HEK293 (cell line): Measurements from ENCODE around the gene CCDC57.

Experiments used
- CTCF ChIA-PET: fragments of 350-600 bp; formaldehyde crosslinking; extraction: SDS; loops from one replicate; lab custom pipeline; 2021; ENCODE audit warnings: antibody characterized with exemption; lab: Yijun Ruan, JAX
- POLR2A ChIA-PET: fragments of 300-600 bp; formaldehyde crosslinking; extraction: SDS; loops from one replicate; lab custom pipeline; 2020; ENCODE audit warnings: antibody characterized with exemption, inconsistent platforms; lab: Yijun Ruan, JAX
- H3K27ac ChIP-seq: fragments of 200-500 bp; sonication (Bioruptor generic); 2 replicates; pipeline ENCODE4 v1.5.1; 2014; ENCODE audit warnings: low read depth, low read length, control low read depth, inconsistent platforms; ENCODE audit errors: extremely low read depth
- H3K36me3 ChIP-seq, 2 experiments: fragments of 200-500 bp in 1 of 2; sonication (Bioruptor generic) in 1 of 2; 1 replicate in 1 of 2; 2 replicates in 1 of 2; pipeline ENCODE4 v1.5.1; 2014 to 2017; ENCODE audit warnings: inconsistent platforms in 2 of 2, low read length in 2 of 2; ENCODE audit not compliant: control insufficient read depth in 2 of 2, insufficient read depth in 1 of 2
- H3K4me1 ChIP-seq: fragments of 200-500 bp; sonication (Bioruptor generic); 2 replicates; pipeline ENCODE4 v1.5.1; 2014; ENCODE audit warnings: mild to moderate bottlenecking, low read length, inconsistent platforms; ENCODE audit not compliant: control insufficient read depth, insufficient read depth
- H3K4me3 ChIP-seq: 2 replicates; pipeline ENCODE4 v1.5.1; 2011; ENCODE audit warnings: low read depth, mild to moderate bottlenecking, control low read depth, low read length, moderate library complexity
- H3K9me3 ChIP-seq: fragments of 200-500 bp; sonication (Bioruptor generic); 2 replicates; pipeline ENCODE4 v1.5.1; 2014; ENCODE audit warnings: low read depth, low read length, inconsistent platforms; ENCODE audit not compliant: control insufficient read depth, insufficient read depth
- GLI4 ChIP-seq: fragments of 450-650 bp; formaldehyde crosslinking; IDR thresholded peaks from 2 replicates; pipeline ENCODE4 v1.5.1; 2016; ENCODE audit warnings: missing biosample characterization, missing genetic modification characterization
- HIC1 ChIP-seq: fragments of 450-650 bp; formaldehyde crosslinking; IDR thresholded peaks from 2 replicates; pipeline ENCODE4 v1.5.1; 2016; ENCODE audit warnings: missing biosample characterization, missing genetic modification characterization
- PRDM10 ChIP-seq: fragments of 450-650 bp; formaldehyde crosslinking; IDR thresholded peaks from 2 replicates; pipeline ENCODE4 v1.5.1; 2016; ENCODE audit warnings: missing biosample characterization, missing genetic modification characterization
- TRIM28 ChIP-seq: IDR thresholded peaks from 2 replicates; pipeline ENCODE4 v1.6.1; 2011; ENCODE audit warnings: low read length, control low read depth, borderline replicate concordance
- ZBTB17 ChIP-seq: fragments of 450-650 bp; formaldehyde crosslinking; IDR thresholded peaks from 2 replicates; pipeline ENCODE4 v1.5.1; 2016; ENCODE audit warnings: missing biosample characterization, missing genetic modification characterization
- ZFHX2 ChIP-seq: fragments of 450-650 bp; formaldehyde crosslinking; conservative IDR thresholded peaks from 2 replicates; pipeline ENCODE4 v1.5.1; 2016; ENCODE audit warnings: missing biosample characterization, missing genetic modification characterization
- ZNF132 ChIP-seq: fragments of 450-650 bp; formaldehyde crosslinking; IDR thresholded peaks from 2 replicates; pipeline ENCODE4 v1.5.1; 2017; ENCODE audit warnings: missing biosample characterization, missing genetic modification characterization, borderline replicate concordance
- ZNF169 ChIP-seq: fragments of 450-650 bp; formaldehyde crosslinking; IDR thresholded peaks from 2 replicates; pipeline ENCODE4 v1.5.1; 2016; ENCODE audit warnings: missing biosample characterization, missing genetic modification characterization
- ZNF23 ChIP-seq: fragments of 450-650 bp; formaldehyde crosslinking; IDR thresholded peaks from 2 replicates; pipeline ENCODE4 v1.5.1; 2016; ENCODE audit warnings: missing biosample characterization, missing genetic modification characterization, borderline replicate concordance
- ZNF37A ChIP-seq: fragments of 450-650 bp; IDR thresholded peaks from 2 replicates; pipeline ENCODE4 v1.5.1; 2018; ENCODE audit warnings: missing biosample characterization, missing genetic modification characterization
- ZNF426 ChIP-seq: fragments of 450-650 bp; formaldehyde crosslinking; IDR thresholded peaks from 2 replicates; pipeline ENCODE4 v1.5.1; 2017; ENCODE audit warnings: missing biosample characterization, missing genetic modification characterization, mild to moderate bottlenecking, inconsistent platforms, moderate library complexity
- ZNF449 ChIP-seq: fragments of 450-650 bp; formaldehyde crosslinking; IDR thresholded peaks from 2 replicates; pipeline ENCODE4 v1.5.1; 2017; ENCODE audit warnings: missing biosample characterization, mild to moderate bottlenecking, missing genetic modification characterization, moderate library complexity
- ZNF513 ChIP-seq: fragments of 450-650 bp; IDR thresholded peaks from 2 replicates; pipeline ENCODE4 v1.5.1; 2018; ENCODE audit warnings: missing biosample characterization, missing genetic modification characterization
- ZNF549 ChIP-seq: fragments of 450-650 bp; IDR thresholded peaks from 2 replicates; pipeline ENCODE4 v1.5.1; 2018; ENCODE audit warnings: missing biosample characterization, missing genetic modification characterization, mild to moderate bottlenecking, inconsistent platforms, moderate library complexity
- ZNF704 ChIP-seq: fragments of 450-650 bp; formaldehyde crosslinking; IDR thresholded peaks from 2 replicates; pipeline ENCODE4 v1.5.1; 2016; ENCODE audit warnings: missing biosample characterization, missing genetic modification characterization
- ZXDB ChIP-seq: fragments of 450-650 bp; formaldehyde crosslinking; IDR thresholded peaks from 2 replicates; pipeline ENCODE4 v1.5.1; 2016; ENCODE audit warnings: missing biosample characterization, missing genetic modification characterization

The CCDC57 gene

GRCh38 chr17:82239926-82240505 is 27.4 kb upstream of the CCDC57 start:
- H3K4me1 ChIP-seq = peaks cover 15% of the 10 kb centered on the region
- H3K4me3 ChIP-seq = no peak overlapping the region
- no peak for TF ChIP-seq GLI4
- TF ChIP-seq ZBTB17 (tag by site-specific recombination) = no peak
- no peak for TF ChIP-seq ZNF169 (tag by site-specific recombination)
- no peak for TF ChIP-seq TRIM28
- peak; percentile 16; the same call in 1 of the 2 replicates for TF ChIP-seq HIC1 (tag by site-specific recombination)
- no peak for TF ChIP-seq ZNF37A (tag by site-specific recombination)
- no peak for TF ChIP-seq ZXDB
- no peak for TF ChIP-seq ZNF704 (tag by site-specific recombination)
- no peaks in the 10 kb centered on the region for H3K9me3 ChIP-seq
- H3K27ac ChIP-seq = peak overlapping the region; percentile 34; the same call in 1 of the 2 replicates
- H3K36me3 ChIP-seq = peaks cover 9 to 56% of the 10 kb centered on the region in 2 experiments; a peak in 2 of 3 replicates
- ChIA-PET CTCF (interaction anchor here (0.6 to 2.1 kb wide), 4 partner anchors 81 to 209 kb away, joined by 3 to 10 read pairs (median 4); no protein-coding TSS in a partner anchor), POLR2A (interaction anchor here (1.0 kb wide), 1 partner anchor 28 kb away, joined by 4 read pairs; no protein-coding TSS in a partner anchor)

GRCh38 chr17:82239401-82239925 is 26.8 kb upstream of the CCDC57 start:
- peak; percentile 31; the same call in 1 of the 2 replicates for TF ChIP-seq ZFHX2 (tag by site-specific recombination)
- no peak for TF ChIP-seq ZNF513 (tag by site-specific recombination)
- H3K27ac ChIP-seq = peak overlapping the region; percentile 50; the same call in 1 of the 2 replicates
- CTCF ChIA-PET = interaction anchor here (1.1 to 2.4 kb wide), 3 partner anchors 34 to 209 kb away, joined by 5 to 10 read pairs (median 10); no protein-coding TSS in a partner anchor
- no peak overlapping the region for H3K4me3 ChIP-seq
- peaks cover 15% of the 10 kb centered on the region for H3K4me1 ChIP-seq
- H3K36me3 ChIP-seq = peaks cover 4 to 51% of the 10 kb centered on the region in 2 experiments; a peak in 2 of 3 replicates
- H3K9me3 ChIP-seq = no peaks in the 10 kb centered on the region
- POLR2A ChIA-PET = interaction anchor here (1.0 to 2.4 kb wide), 3 partner anchors 28 to 53 kb away, joined by 3 to 9 read pairs (median 4); no protein-coding TSS in a partner anchor

GRCh38 chr17:82238472-82239201 is 26.0 kb upstream of the CCDC57 start:
- H3K36me3 ChIP-seq = peaks cover 0 to 42% of the 10 kb centered on the region in 2 experiments; a peak in 1 of 3 replicates
- H3K4me1 ChIP-seq = peaks cover 15% of the 10 kb centered on the region
- ChIA-PET POLR2A (interaction anchor here (1.0 to 2.4 kb wide), 2 partner anchors 50 to 54 kb away, joined by 3 to 9 read pairs; no protein-coding TSS in a partner anchor), CTCF (interaction anchor here (0.9 to 2.4 kb wide), 5 partner anchors 10 to 208 kb away, joined by 3 to 10 read pairs (median 8); partner anchors contain the start of gene SLC16A3)
- H3K27ac ChIP-seq = peak overlapping the region; percentile 58
- H3K4me3 ChIP-seq = no peak overlapping the region
- no peaks in the 10 kb centered on the region for H3K9me3 ChIP-seq
- TF ChIP-seq PRDM10 (tag by site-specific recombination) = peak; percentile 27; the same call in 1 of the 2 replicates
- no peak for TF ChIP-seq ZXDB
- peak; percentile 73; the same call in 1 of the 2 replicates for TF ChIP-seq ZNF449
- no peak for TF ChIP-seq ZNF426 (tag by site-specific recombination)
- TF ChIP-seq ZNF132 (tag by site-specific recombination) = no peak
- TF ChIP-seq ZNF23 (tag by site-specific recombination) = no peak
- no peak for TF ChIP-seq ZNF549 (tag by site-specific recombination)
